ENCODE data around the gene DPEP3. TPM values are rescaled to one million over a fixed set of nuclear protein-coding genes. Genes with fewer than 3 reads are reported as not detected.

The DPEP3 gene
- total and polyA plus RNA-seq, 2 experiments from 2014 or later: 0.51 TPM; not detected in 1

- no peaks in the 10 kb centered on the region for H3K27me3 ChIP-seq
- no peak for DNase-seq (ENCODE audit: low read depth in 1 of 2, low spot score in 1 of 2)
- TF ChIP-seq CTCF (IDR thresholded peaks at IDR 0.05; ENCODE audit: low read depth, low read length): no peak
- peaks cover 11% of the 10 kb centered on the region for H3K36me3 ChIP-seq
- no peaks in the 10 kb centered on the region for H3K9me3 ChIP-seq (ENCODE audit: low read depth)
- H3K4me3 ChIP-seq: no peak overlapping the region
- no peak overlapping the region for H3K27ac ChIP-seq
- peaks cover 22% of the 10 kb centered on the region for H3K4me1 ChIP-seq (ENCODE audit: low read depth)
Observed at GRCh38 chr16:67927131-67927941, 53.0 kb downstream of the DPEP3 start.

- peaks cover 11% of the 10 kb centered on the region for H3K36me3 ChIP-seq
- no peak for TF ChIP-seq CTCF (IDR thresholded peaks at IDR 0.05; ENCODE audit: low read depth, low read length)
- H3K27me3 ChIP-seq: no peaks in the 10 kb centered on the region
- H3K4me1 ChIP-seq (ENCODE audit: low read depth): peaks cover 32% of the 10 kb centered on the region
- no peaks in the 10 kb centered on the region for H3K9me3 ChIP-seq (ENCODE audit: low read depth)
- H3K27ac ChIP-seq: no peak overlapping the region
- no peak for DNase-seq (ENCODE audit: low read depth in 1 of 2, low spot score in 1 of 2)
- no peak overlapping the region for H3K4me3 ChIP-seq
Observed at GRCh38 chr16:67926181-67926750, 54.0 kb downstream of the DPEP3 start.

Other genes starting within 250 kb of the DPEP3 start
- 7.4 and 8.0 TPM in 2 replicates for gene RANBP10, start 173.9 kb downstream of the DPEP3 start, total RNA-seq
- 13.4 and 13.6 TPM in 2 replicates for gene RANBP10, start 173.9 kb downstream of the DPEP3 start, polyA plus RNA-seq
- gene TSNAXIP1, start 173.6 kb downstream of the DPEP3 start, total RNA-seq: 1.1 and 4.0 TPM in 2 replicates
- gene TSNAXIP1, start 173.6 kb downstream of the DPEP3 start, polyA plus RNA-seq: 1.7 and 3.0 TPM in 2 replicates
- 75.3 and 80.7 TPM in 2 replicates for gene THAP11, start 138.2 kb downstream of the DPEP3 start, total RNA-seq
- 61.3 and 68.3 TPM in 2 replicates for gene THAP11, start 138.2 kb downstream of the DPEP3 start, polyA plus RNA-seq
- 77.6 and 213 TPM in 2 replicates for gene NUTF2, start 133.6 kb downstream of the DPEP3 start, total RNA-seq
- 220 and 235 TPM in 2 replicates for gene NUTF2, start 133.6 kb downstream of the DPEP3 start, polyA plus RNA-seq
- gene CENPT, start 132.8 kb downstream of the DPEP3 start, total RNA-seq: 42.1 and 61.8 TPM in 2 replicates
- 65.2 and 70.2 TPM in 2 replicates for gene CENPT, start 132.8 kb downstream of the DPEP3 start, polyA plus RNA-seq
- 89.6 and 95.7 TPM in 2 replicates for gene EDC4, start 107.4 kb downstream of the DPEP3 start, total RNA-seq
- 68.3 and 87.8 TPM in 2 replicates for gene EDC4, start 107.4 kb downstream of the DPEP3 start, polyA plus RNA-seq
- 2.2 and 4.8 TPM in 2 replicates for gene NRN1L, start 95.6 kb downstream of the DPEP3 start, total RNA-seq
- 0.32 and 0.73 TPM in 2 replicates for gene NRN1L, start 95.6 kb downstream of the DPEP3 start, polyA plus RNA-seq
- gene PSKH1, start 87.2 kb downstream of the DPEP3 start, total RNA-seq: 31.0 and 31.6 TPM in 2 replicates
- gene PSKH1, start 87.2 kb downstream of the DPEP3 start, polyA plus RNA-seq: 46.7 and 48.8 TPM in 2 replicates
- gene CTRL, start 48.6 kb downstream of the DPEP3 start, total RNA-seq: 1.9 and 2.7 TPM in 2 replicates
- gene CTRL, start 48.6 kb downstream of the DPEP3 start, polyA plus RNA-seq: 10.0 and 14.8 TPM in 2 replicates
- 26.7 and 35.1 TPM in 2 replicates for gene PSMB10, start 43.6 kb downstream of the DPEP3 start, total RNA-seq
- 34.6 and 53.2 TPM in 2 replicates for gene PSMB10, start 43.6 kb downstream of the DPEP3 start, polyA plus RNA-seq
- 11.3 and 13.4 TPM in 2 replicates for gene LCAT, start 36.4 kb downstream of the DPEP3 start, total RNA-seq
- gene LCAT, start 36.4 kb downstream of the DPEP3 start, polyA plus RNA-seq: 13.8 and 18.4 TPM in 2 replicates
- gene SLC12A4, start 11.9 kb downstream of the DPEP3 start, total RNA-seq: 35.0 and 49.2 TPM in 2 replicates
- 36.5 and 59.4 TPM in 2 replicates for gene SLC12A4, start 11.9 kb downstream of the DPEP3 start, polyA plus RNA-seq
- gene DPEP2, start 19.0 kb upstream of the DPEP3 start, total RNA-seq: not detected in 2 replicates
- 0.82 TPM in 1 of 2 replicates, not detected in the other for gene DPEP2, start 19.0 kb upstream of the DPEP3 start, polyA plus RNA-seq
- gene DPEP2NB, start 35.4 kb upstream of the DPEP3 start, total RNA-seq: not detected in 2 replicates
- gene DPEP2NB, start 35.4 kb upstream of the DPEP3 start, polyA plus RNA-seq: not detected in 2 replicates
- gene DDX28, start 42.7 kb upstream of the DPEP3 start, total RNA-seq: 20.1 and 21.8 TPM in 2 replicates
- 15.3 and 20.3 TPM in 2 replicates for gene DDX28, start 42.7 kb upstream of the DPEP3 start, polyA plus RNA-seq
- gene DUS2, start 42.8 kb upstream of the DPEP3 start, total RNA-seq: 18.3 and 21.3 TPM in 2 replicates
- 29.7 and 30.0 TPM in 2 replicates for gene DUS2, start 42.8 kb upstream of the DPEP3 start, polyA plus RNA-seq
- 21.8 and 26.2 TPM in 2 replicates for gene NFATC3, start 104.9 kb upstream of the DPEP3 start, total RNA-seq
- gene NFATC3, start 104.9 kb upstream of the DPEP3 start, polyA plus RNA-seq: 13.6 and 16.1 TPM in 2 replicates